ACC112 (cell line): ENCODE measurements around the gene DLX4.
A peak's percentile ranks its signal among the peaks of the same experiment; 100 is the strongest.

Source experiments
- H2AFZ ChIP-seq: fragments of 200-600 bp; sonication (generic); one replicate; pipeline ENCODE4 v1.6.0; 2017; ENCODE audit warnings: antibody characterized with exemption, low read length; ENCODE audit not compliant: unreplicated experiment
- H3K27ac ChIP-seq: fragments of 200-600 bp; sonication (generic); 2 replicates; pipeline ENCODE4 v1.5.1; 2014; ENCODE audit warnings: low read depth, mild to moderate bottlenecking, antibody characterized with exemption, low read length, moderate library complexity
- H3K27me3 ChIP-seq: fragments of 200-600 bp; sonication (generic); 2 replicates; pipeline ENCODE4 v1.6.1; 2014; ENCODE audit warnings: mild to moderate bottlenecking, antibody characterized with exemption, low read length, moderate library complexity, mixed read lengths; ENCODE audit not compliant: insufficient read depth
- H3K36me3 ChIP-seq: fragments of 200-600 bp; sonication (generic); 2 replicates; pipeline ENCODE4 v1.6.1; 2016; ENCODE audit warnings: mild to moderate bottlenecking, antibody characterized with exemption, low read length, moderate library complexity, mixed read lengths; ENCODE audit not compliant: insufficient read depth
- H3K4me1 ChIP-seq: fragments of 200-600 bp; sonication (generic); one replicate; pipeline ENCODE4 v1.6.1; 2016; ENCODE audit warnings: low read length, mixed read lengths; ENCODE audit not compliant: insufficient read depth, unreplicated experiment, control insufficient read depth
- H3K4me3 ChIP-seq: fragments of 200-600 bp; sonication (generic); 2 replicates; pipeline ENCODE4 v1.5.1; 2014; ENCODE audit warnings: mild to moderate bottlenecking, low read depth, low read length
- H3K79me2 ChIP-seq: fragments of 200-600 bp; sonication (generic); one replicate; pipeline ENCODE4 v1.6.0; 2016; ENCODE audit warnings: low read length; ENCODE audit not compliant: control insufficient read depth, unreplicated experiment, insufficient read depth

DLX4 gene

GRCh38 chr17:49969134-49969759 lies at the start of gene DLX4:
Gene DLX4 (plus strand): TSS chr17:49969190. CDS start chr17:49969469, 279 bp downstream.
- Histone ChIP-seq H3K27ac (no peak within 1 kb of the TSS), H2AFZ (peak within 1 kb of the TSS; percentile 39), H3K79me2 (no peaks in the 10 kb centered on the region), H3K4me3 (peak within 1 kb of the TSS; percentile 73), H3K36me3 (no peaks in the 10 kb centered on the region), H3K27me3 (peaks cover 96% of the 10 kb centered on the region), H3K4me1 (peaks cover 9% of the 10 kb centered on the region)

- Histone ChIP-seq H3K4me1 (no peaks in the 10 kb centered on the region), H3K36me3 (no peaks in the 10 kb centered on the region), H3K27me3 (0 out of 2 replicates have a peak, but pooled peaks cover 6% of the 10 kb centered on the region)
Measured at GRCh38 chr17:49920030-49920769, 48.8 kb upstream of the DLX4 start.

GRCh38 chr17:49922095-49922494 lies 46.9 kb upstream of the DLX4 start:
- Histone ChIP-seq H2AFZ (no peak overlapping the region), H3K27ac (no peak overlapping the region), H3K4me1 (peaks cover 13% of the 10 kb centered on the region), H3K27me3 (no peaks in the 10 kb centered on the region), H3K4me3 (no peak overlapping the region), H3K36me3 (no peaks in the 10 kb centered on the region), H3K79me2 (no peaks in the 10 kb centered on the region)

More at GRCh38 chr17:49920030-49920769, 48.8 kb upstream of the DLX4 start:
- H2AFZ ChIP-seq: no peak overlapping the region
- no peak overlapping the region for H3K27ac ChIP-seq
- H3K4me3 ChIP-seq: no peak overlapping the region
- H3K79me2 ChIP-seq: no peaks in the 10 kb centered on the region

GRCh38 chr17:49924116-49924515 lies 44.9 kb upstream of the DLX4 start:
- no peak overlapping the region for H2AFZ ChIP-seq
- H3K27ac ChIP-seq: no peak overlapping the region
- H3K4me3 ChIP-seq: no peak overlapping the region
- no peaks in the 10 kb centered on the region for H3K79me2 ChIP-seq
- no peaks in the 10 kb centered on the region for H3K27me3 ChIP-seq
- peaks cover 33% of the 10 kb centered on the region for H3K4me1 ChIP-seq
- H3K36me3 ChIP-seq: no peaks in the 10 kb centered on the region

GRCh38 chr17:49924589-49924988 lies 44.4 kb upstream of the DLX4 start:
- no peaks in the 10 kb centered on the region for H3K36me3 ChIP-seq
- H3K27ac ChIP-seq: no peak overlapping the region
- H3K4me1 ChIP-seq: peaks cover 34% of the 10 kb centered on the region
- H3K79me2 ChIP-seq: no peaks in the 10 kb centered on the region
- no peaks in the 10 kb centered on the region for H3K27me3 ChIP-seq
- no peak overlapping the region for H2AFZ ChIP-seq
- H3K4me3 ChIP-seq: no peak overlapping the region

- Histone ChIP-seq H3K27ac (no peak overlapping the region), H2AFZ (no peak overlapping the region), H3K36me3 (no peaks in the 10 kb centered on the region), H3K4me1 (peaks cover 34% of the 10 kb centered on the region), H3K4me3 (no peak overlapping the region), H3K79me2 (no peaks in the 10 kb centered on the region), H3K27me3 (no peaks in the 10 kb centered on the region)
Measured at GRCh38 chr17:49925921-49926320, 43.1 kb upstream of the DLX4 start.

GRCh38 chr17:49926886-49927285 lies 42.1 kb upstream of the DLX4 start:
- no peaks in the 10 kb centered on the region for H3K79me2 ChIP-seq
- peak overlapping the region; percentile 21; the same call in 1 of the 2 replicates for H3K27ac ChIP-seq
- no peaks in the 10 kb centered on the region for H3K27me3 ChIP-seq

GRCh38 chr17:49928126-49928800 lies 40.7 kb upstream of the DLX4 start:
- no peaks in the 10 kb centered on the region for H3K36me3 ChIP-seq
- no peak overlapping the region for H3K4me3 ChIP-seq
- H3K79me2 ChIP-seq: no peaks in the 10 kb centered on the region
- no peaks in the 10 kb centered on the region for H3K27me3 ChIP-seq
- H3K4me1 ChIP-seq: peaks cover 34% of the 10 kb centered on the region
- no peak overlapping the region for H2AFZ ChIP-seq
- H3K27ac ChIP-seq: peak overlapping the region; percentile 27; the same call in 1 of the 2 replicates

More at GRCh38 chr17:49926886-49927285, 42.1 kb upstream of the DLX4 start:
- H3K4me1 ChIP-seq: peaks cover 34% of the 10 kb centered on the region
- peak overlapping the region; percentile 52; the same call in 1 of the 2 replicates for H3K4me3 ChIP-seq
- H2AFZ ChIP-seq: no peak overlapping the region
- H3K36me3 ChIP-seq: no peaks in the 10 kb centered on the region

GRCh38 chr17:49928837-49929475 lies 40.0 kb upstream of the DLX4 start:
- Histone ChIP-seq H2AFZ (no peak overlapping the region), H3K4me3 (no peak overlapping the region), H3K4me1 (peaks cover 34% of the 10 kb centered on the region), H3K36me3 (no peaks in the 10 kb centered on the region), H3K27ac (0 out of 2 replicates have a peak overlapping the region, but pooled peaks have one; percentile 27), H3K79me2 (no peaks in the 10 kb centered on the region), H3K27me3 (no peaks in the 10 kb centered on the region)

GRCh38 chr17:49930880-49931279 lies 38.1 kb upstream of the DLX4 start:
- Histone ChIP-seq H3K27ac (no peak overlapping the region), H2AFZ (no peak overlapping the region), H3K27me3 (no peaks in the 10 kb centered on the region), H3K79me2 (no peaks in the 10 kb centered on the region), H3K4me1 (peaks cover 34% of the 10 kb centered on the region), H3K4me3 (no peak overlapping the region), H3K36me3 (no peaks in the 10 kb centered on the region)
